ENCODE measurements around the gene IL24.
A peak's percentile ranks its signal among the peaks of the same experiment; 100 is the strongest.
"Not testable (repeated sequence)": the region's sequence is repeated elsewhere in the genome, so short reads cannot be mapped to it uniquely, and the experiment has no call there.

IL24 gene

DNA sequence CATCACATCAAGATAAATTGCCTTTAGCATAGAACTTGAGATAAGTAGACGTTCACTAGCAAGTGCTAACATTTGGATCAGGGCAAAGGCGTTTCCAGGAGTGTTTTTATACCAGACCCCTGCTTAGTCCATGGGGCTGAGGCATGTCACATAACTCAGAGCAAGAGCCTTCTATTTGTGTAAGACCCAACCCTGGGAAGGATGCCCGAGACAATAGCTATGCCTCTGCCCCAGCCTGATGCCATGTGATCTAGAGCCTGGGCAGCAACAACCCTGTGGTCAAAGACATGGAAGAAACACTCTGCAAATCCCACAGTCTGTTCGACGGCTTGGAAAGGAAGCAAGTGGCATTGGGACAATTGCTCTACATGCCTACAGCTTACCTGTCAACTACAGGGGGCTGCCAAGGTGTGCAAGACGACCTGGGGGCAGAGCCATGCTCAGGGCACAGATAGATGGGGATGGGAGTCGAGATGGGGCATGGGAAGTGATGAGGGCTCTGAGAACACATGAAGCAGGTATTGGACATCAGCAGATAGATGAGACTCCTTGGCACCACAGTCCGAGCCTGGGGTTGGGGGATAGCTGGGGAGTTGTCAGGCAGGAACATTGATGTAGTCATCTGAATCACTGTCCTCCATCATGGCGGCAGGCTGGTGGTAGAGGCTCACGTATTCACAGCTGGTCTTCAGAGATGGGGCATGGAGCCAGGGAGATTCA, 7.3 kb downstream of the IL24 start:
- no peak for DNase-seq (ENCODE audit: low read depth)

- no peak for DNase-seq (ENCODE audit: low read depth)
These were observed 8.3 kb downstream of the IL24 start for GRCh38 chr1:206905295-206906164.

DNA sequence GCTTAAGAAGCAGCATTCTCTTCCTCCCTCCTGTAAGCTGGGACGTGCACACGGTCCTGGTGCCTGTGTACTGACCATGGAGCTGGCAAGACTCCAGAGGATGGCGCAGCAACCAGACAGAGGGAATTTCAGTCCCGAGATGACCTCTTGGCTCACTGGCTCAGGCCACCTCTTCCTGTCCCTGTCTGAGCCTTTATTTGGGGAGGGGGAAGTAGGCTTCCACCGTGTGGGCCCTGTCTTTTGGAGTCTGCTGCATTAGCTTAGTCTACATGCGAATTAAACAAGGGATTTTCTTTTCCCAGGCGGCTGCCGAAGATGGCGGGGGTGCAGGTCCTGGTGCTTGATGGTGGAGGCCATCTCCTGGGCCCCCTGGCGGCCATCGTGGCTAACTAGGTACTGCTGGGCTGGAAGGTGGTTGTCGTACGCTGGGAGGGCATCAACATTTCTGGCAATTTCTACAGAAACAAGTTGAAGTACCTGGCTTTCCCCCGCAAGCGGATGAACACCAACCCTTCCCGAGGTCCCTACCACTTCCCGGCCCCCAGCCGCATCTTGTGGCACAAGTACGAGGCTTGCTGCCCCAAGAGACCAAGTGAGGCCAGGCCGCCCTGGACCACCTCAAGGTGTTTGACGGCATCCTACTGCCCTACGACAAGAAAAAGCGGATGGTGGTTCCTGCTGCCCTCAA, 10.2 kb downstream of the IL24 start:
- no peak for DNase-seq (ENCODE audit: low read depth)

DNA sequence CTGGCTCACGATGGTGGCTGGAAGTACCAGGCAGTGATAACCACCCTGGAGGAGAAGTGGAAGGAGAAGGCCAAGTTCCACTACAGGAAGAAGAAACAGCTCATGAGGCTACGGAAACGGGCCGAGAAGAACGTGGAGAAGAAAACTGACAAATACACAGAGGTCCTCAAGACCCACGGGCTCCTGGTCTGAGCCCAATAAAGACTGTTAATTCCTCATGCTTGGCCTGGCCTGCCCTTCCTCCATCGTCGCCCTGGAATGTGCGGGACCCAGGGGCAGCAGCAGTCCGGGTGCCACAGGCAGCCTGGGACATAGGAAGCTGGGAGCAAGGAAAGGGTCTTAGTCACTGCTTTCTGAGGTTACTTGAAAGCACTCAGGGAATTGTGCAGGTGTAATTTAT, 10.8 kb downstream of the IL24 start:
- DNase-seq (ENCODE audit: low read depth): no peak

- DNase-seq (ENCODE audit: low read depth): peak; percentile 44
These were observed 12.1 kb downstream of the IL24 start for GRCh38 chr1:206909161-206909882.

DNA sequence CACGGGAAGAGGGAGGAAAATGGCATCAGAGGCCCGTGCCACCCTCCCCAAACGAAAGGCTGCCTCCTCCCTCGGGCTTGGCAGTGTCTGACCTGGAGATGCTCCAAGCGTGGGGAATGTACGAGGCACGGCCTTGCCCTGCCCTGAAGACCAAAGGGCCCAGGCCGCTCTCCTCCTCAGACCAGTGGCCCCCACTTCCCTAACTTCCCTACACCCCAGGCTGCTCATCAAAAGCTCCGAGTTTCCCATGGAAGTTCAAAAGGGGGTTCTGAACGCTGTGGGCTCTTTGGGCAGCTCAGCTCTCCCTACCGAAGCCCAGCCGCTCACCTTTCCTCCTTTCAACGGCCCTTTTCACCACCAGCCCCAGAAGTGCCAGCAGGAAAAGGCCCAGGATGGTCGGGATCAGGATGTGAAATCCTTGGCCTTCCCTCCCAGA, 12.7 kb downstream of the IL24 start:
- DNase-seq (ENCODE audit: low read depth): no peak

DNA sequence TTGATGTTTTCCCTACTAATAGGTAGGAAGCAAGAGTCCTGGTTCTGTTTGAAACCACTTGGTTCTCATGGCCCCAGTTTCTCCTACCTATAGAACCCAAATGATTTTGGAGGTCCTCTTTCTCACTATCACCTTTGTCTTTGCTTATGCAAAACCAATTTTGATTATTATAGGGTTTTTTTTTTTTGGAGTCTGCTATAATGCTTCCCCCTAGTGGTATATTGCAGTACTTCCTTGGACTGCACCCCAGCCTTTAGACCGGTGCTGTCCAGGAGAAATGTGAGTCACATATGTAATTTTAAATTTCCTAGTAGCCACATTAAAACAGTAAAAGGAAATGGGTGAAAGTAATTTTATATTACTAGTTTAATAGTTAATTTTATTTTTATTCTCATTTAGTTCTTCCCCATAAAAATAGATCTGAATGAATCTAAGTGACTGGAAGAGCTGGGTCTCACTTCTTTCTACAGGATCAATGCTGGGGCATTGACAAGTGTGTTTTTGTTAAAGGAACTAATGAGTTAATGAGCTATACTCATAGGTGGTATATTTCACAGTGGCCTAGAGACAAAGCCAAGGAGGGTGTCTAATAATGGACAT, 13.9 kb downstream of the IL24 start:
- no peak for DNase-seq (ENCODE audit: low read depth)

GRCh38 chr1:206912445-206913095, 15.3 kb downstream of the IL24 start:
- DNase-seq (ENCODE audit: low read depth): no peak

DNA sequence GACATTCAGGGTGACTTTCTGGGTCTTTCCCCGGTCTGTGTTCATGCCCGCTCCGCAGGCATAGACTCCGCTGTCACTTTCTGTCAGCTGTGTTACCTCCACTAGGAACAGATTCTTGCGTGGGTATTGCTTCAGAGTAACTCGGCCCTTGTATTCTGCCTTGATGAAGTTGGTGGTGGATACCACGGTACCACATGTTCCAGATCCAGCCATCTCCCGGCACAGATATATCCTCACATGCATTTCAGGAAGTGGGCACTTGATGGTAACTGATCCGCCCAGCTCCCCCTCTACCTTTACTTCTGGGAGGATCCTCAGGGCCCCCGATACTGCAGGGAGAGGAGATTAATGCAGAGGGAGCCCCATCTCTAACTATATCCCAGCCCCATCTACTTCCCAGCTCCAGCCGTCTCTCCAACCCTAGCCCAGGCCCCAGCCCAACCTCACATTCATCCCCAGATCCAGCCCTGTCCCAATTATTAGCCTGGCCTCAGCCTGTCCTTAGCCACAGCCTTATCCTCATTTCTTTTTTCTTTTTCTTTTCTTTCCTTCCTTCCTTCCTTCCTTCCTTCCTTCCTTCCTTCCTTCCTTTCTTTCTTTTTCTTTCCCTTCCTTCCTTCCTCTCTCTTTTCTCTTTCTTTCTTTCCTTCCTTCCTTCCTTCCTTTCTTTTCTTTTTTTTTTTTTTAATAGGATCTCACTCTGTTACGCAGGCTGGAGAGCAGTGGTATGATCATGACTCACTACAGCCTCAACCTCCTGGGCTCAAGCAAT, 16.7 kb downstream of the IL24 start:
- no peak for DNase-seq (ENCODE audit: low read depth)

GRCh38 chr1:206915030-206915735, 17.9 kb downstream of the IL24 start:
- no peak for DNase-seq (ENCODE audit: low read depth)

DNA sequence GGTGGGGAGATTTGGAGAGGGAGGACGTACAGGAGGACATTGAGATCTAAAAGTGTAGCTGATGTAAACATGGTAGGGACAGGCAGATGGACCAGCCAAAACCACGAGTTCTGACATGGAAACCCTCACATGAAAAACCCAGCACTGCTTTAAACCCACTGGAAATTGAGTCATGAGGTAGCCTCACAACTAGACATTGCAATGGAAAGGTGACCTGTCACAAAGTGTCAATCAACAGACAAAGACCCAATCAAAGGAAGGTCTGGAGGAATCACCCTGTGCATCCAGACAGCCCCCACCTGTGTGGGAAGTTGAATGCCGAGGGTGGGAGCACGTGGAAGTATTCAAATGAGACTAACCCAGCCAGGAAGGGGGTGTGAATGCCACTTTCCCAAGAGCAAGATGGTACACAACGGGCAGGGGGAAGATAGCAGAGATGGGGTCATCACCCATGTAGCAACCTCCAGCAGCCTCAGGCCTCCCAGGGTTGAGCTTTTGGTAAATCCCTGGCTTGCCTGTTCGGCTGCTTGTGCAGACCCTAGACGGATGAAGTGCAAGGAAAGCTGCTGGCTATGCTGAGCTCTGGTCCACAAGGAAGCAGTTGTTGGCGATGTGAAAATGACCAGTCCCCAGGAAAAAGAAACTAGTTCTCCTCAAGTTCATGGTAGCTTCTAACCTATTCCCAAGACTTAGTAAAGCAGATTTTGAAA, 18.9 kb downstream of the IL24 start:
- DNase-seq (ENCODE audit: low read depth): no peak

DNA sequence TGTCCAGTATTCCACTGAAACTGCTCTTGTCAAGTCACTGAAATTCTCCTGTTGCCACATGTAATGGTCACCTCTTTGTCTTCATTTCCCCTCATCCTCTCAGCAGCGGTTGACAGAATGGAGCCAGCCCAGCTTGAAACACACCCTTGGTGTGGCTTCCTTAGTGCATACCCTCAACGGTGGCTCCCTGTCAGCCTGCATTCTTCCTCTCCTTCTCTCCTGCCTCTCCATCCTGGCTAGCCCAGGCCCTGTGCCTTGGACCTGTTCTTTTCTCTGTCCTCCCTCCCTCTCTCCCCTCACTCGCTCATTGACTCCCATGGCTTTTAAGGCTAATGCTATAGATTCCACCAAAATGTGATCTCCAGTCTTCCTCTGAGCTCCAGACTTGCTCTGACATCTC, 20.8 kb downstream of the IL24 start:
- no peak for DNase-seq (ENCODE audit: low read depth)

- no peak for DNase-seq (ENCODE audit: low read depth)
These were observed 24.6 kb downstream of the IL24 start, which contains the start of gene FCMR for GRCh38 chr1:206921772-206922265. Gene FCMR (minus strand): TSS chr1:206921941. CDS start chr1:206921854, 87 bp downstream.

GRCh38 chr1:206922524-206922923, 25.3 kb downstream of the IL24 start:
- no peak for DNase-seq (ENCODE audit: low read depth)

DNA sequence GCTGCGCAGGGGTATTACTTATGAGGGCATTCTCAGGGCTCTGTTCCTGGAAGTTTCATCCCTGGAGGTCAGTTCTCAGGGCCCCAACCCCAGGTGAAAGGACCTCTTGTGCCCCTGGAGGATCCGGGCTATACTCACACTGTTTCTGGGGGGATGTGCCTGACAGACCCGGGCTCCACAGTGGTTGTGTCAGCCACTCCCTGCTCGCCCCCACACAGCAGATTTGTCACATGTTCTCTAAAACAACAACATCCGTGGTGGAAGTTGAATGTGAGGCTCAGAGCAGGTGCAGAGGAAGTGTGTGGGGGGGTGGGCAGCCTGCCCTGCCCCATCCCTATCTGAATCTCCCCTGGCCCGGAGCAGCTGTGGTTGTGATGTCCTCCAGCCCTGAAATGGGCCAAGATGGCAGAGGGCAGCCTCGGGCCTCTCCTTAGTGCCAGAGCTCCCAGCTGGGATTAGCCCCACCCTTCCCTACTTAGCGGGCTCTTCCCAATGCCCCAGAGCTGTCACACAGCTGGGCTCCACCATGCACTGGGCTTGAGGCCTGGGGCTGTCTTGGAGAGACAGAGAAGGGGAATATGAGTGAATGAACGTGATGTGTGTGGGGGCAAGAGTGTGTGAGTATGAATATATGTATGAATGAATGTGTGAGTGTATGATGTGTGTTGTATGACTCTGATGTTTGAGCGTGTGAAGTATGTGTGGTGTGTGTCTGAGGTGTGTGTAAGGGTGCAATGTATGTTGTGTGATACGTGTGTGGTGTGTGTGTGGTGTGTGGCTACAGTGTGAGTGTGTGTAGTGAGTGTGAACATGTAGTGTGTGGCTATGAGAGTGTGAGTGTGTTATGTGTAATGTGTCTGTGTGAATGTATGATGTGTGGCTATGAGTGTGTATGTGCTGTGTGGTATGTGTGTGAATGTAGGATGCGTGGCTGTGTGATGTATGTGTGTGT, 26.0 kb downstream of the IL24 start:
- peak; percentile 58 for DNase-seq (ENCODE audit: low read depth)

GRCh38 chr1:206923961-206924557, 26.8 kb downstream of the IL24 start:
- not testable (repeated sequence) for DNase-seq (ENCODE audit: low read depth)

DNA sequence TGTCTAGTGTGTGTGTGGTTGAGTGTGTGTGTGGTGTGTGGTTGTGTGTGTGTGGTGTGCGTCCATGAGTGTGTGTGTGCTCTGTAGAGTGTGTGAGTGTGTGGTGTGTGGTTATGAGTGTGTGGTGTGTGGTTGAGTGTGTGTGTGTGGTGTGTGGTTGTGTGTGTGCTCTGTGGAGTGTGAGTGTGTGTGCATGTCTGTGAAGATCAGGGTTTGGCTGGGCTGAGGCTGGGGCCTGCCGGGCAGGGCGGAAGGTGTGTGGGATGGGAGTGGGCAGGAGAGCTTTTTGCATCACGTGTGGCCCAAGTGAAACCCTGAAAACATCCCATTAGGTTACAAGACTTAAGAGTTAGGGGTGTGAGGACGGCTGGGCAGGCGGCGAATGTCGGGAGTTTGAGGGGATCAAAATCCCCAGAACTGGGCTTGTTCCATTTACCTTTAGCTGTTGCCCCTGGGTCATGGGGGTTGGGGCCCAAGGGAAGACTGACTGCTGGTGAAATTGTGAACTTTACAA, 27.4 kb downstream of the IL24 start:
- DNase-seq (ENCODE audit: low read depth): no peak

All from activated T-cell treated with anti-CD3 and anti-CD28 coated beads for 1 hour (primary cell).